Measurements from ENCODE around the gene SMOC1.

Gene SMOC1

GRCh38 chr14:70048313-70048654, 169.1 kb downstream of the SMOC1 start:
- H2AFZ ChIP-seq (ENCODE audit: low read depth, low read length): no peak overlapping the region
- no peak overlapping the region for H3K27ac ChIP-seq (ENCODE audit: low read length)
- no peak overlapping the region for H3K9ac ChIP-seq (ENCODE audit: low read length)
- H3K27me3 ChIP-seq (ENCODE audit: low read depth, low read length): peaks cover 9% of the 10 kb centered on the region
- H3K9me3 ChIP-seq (ENCODE audit: insufficient read depth, low read length): no peaks in the 10 kb centered on the region
- no peaks in the 10 kb centered on the region for H3K4me1 ChIP-seq (ENCODE audit: low read length)
- no peaks in the 10 kb centered on the region for H3K36me3 ChIP-seq (replicated peaks; ENCODE audit: low read depth, low read length)
- H3K79me2 ChIP-seq (ENCODE audit: low read length): no peaks in the 10 kb centered on the region
- no peak overlapping the region for H3K4me3 ChIP-seq (ENCODE audit: low read length)
- TF ChIP-seq EZH2phosphoT487 (IDR thresholded peaks at IDR 0.05; ENCODE audit: low read depth): no peak
- TF ChIP-seq, protein P1, sequence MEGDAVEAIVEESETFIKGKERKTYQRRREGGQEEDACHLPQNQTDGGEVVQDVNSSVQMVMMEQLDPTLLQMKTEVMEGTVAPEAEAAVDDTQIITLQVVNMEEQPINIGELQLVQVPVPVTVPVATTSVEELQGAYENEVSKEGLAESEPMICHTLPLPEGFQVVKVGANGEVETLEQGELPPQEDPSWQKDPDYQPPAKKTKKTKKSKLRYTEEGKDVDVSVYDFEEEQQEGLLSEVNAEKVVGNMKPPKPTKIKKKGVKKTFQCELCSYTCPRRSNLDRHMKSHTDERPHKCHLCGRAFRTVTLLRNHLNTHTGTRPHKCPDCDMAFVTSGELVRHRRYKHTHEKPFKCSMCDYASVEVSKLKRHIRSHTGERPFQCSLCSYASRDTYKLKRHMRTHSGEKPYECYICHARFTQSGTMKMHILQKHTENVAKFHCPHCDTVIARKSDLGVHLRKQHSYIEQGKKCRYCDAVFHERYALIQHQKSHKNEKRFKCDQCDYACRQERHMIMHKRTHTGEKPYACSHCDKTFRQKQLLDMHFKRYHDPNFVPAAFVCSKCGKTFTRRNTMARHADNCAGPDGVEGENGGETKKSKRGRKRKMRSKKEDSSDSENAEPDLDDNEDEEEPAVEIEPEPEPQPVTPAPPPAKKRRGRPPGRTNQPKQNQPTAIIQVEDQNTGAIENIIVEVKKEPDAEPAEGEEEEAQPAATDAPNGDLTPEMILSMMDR (IDR thresholded peaks at IDR 0.05; ENCODE audit: low read depth, low read length): no peak
- H4K20me1 ChIP-seq (ENCODE audit: insufficient read depth, low read length): no peaks in the 10 kb centered on the region
- H3K4me2 ChIP-seq (ENCODE audit: low read length): no peak overlapping the region

GRCh38 chr14:70049605-70050004, 170.4 kb downstream of the SMOC1 start:
- Histone ChIP-seq H3K27me3 (ENCODE audit: low read depth, low read length) (peaks cover 5% of the 10 kb centered on the region), H3K36me3 (replicated peaks; ENCODE audit: low read depth, low read length) (no peaks in the 10 kb centered on the region), H3K4me1 (ENCODE audit: low read length) (no peaks in the 10 kb centered on the region), H2AFZ (ENCODE audit: low read depth, low read length) (no peak overlapping the region), H3K4me2 (ENCODE audit: low read length) (no peak overlapping the region), H3K27ac (ENCODE audit: low read length) (no peak overlapping the region), H4K20me1 (ENCODE audit: insufficient read depth, low read length) (no peaks in the 10 kb centered on the region), H3K79me2 (ENCODE audit: low read length) (no peaks in the 10 kb centered on the region), H3K9me3 (ENCODE audit: insufficient read depth, low read length) (no peaks in the 10 kb centered on the region), H3K4me3 (ENCODE audit: low read length) (no peak overlapping the region), H3K9ac (ENCODE audit: low read length) (no peak overlapping the region)
- TF ChIP-seq EZH2phosphoT487 (IDR thresholded peaks at IDR 0.05; ENCODE audit: low read depth): no peak
- TF ChIP-seq, protein P1 (IDR thresholded peaks at IDR 0.05; ENCODE audit: low read depth, low read length): no peak

DNA sequence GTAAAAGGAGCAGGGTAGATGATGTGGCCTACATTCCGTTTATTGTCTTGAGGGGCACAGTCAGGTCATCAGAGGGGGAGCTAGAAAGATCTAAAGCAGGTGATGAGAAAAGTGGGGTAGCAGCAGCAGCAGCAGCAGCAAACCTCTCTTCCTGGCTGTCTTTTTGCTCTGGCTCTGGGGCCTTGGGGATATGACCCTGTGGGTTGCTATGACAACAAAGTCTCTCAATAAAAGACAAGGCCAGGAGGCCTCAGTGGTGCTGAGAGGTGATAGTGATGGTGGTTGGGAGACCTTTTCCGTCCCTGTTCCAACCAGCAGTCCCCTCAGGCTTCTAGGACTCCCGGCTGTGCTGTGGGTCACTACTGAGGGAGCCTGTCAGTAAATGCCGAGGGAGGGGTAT, 170.9 kb downstream of the SMOC1 start:
- no peaks in the 10 kb centered on the region for H4K20me1 ChIP-seq (ENCODE audit: insufficient read depth, low read length)
- H3K9me3 ChIP-seq (ENCODE audit: insufficient read depth, low read length): no peaks in the 10 kb centered on the region
- H3K36me3 ChIP-seq (replicated peaks; ENCODE audit: low read depth, low read length): no peaks in the 10 kb centered on the region
- TF ChIP-seq, protein P1 (IDR thresholded peaks at IDR 0.05; ENCODE audit: low read depth, low read length): no peak
- no peak for TF ChIP-seq EZH2phosphoT487 (IDR thresholded peaks at IDR 0.05; ENCODE audit: low read depth)
- H3K27ac ChIP-seq (ENCODE audit: low read length): no peak overlapping the region
- no peak overlapping the region for H3K9ac ChIP-seq (ENCODE audit: low read length)
- H2AFZ ChIP-seq (ENCODE audit: low read depth, low read length): no peak overlapping the region
- H3K4me3 ChIP-seq (ENCODE audit: low read length): no peak overlapping the region
- H3K4me1 ChIP-seq (ENCODE audit: low read length): no peaks in the 10 kb centered on the region
- H3K4me2 ChIP-seq (ENCODE audit: low read length): no peak overlapping the region
- peaks cover 5% of the 10 kb centered on the region; the same call in 1 of the 2 replicates for H3K27me3 ChIP-seq (ENCODE audit: low read depth, low read length)
- H3K79me2 ChIP-seq (ENCODE audit: low read length): no peaks in the 10 kb centered on the region

DNA sequence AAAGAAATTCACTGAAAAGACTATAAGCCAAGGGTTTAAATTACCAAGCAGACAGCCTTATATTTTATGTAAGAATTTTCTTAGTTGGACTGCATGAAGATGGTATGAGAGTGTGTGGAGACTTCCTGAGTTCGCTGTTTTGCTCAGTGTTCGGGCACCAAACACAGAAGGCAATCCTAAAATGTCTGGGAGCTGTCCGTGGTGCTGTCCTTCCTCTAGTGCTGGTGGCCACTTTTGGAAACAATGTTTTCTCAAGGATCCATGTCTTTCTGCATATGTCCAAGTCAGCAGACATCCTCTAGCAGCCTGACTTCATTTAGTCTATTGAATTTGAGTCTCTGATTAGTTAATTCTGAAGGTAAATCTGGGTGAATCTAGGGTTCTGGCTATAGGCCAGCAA, 173.8 kb downstream of the SMOC1 start:
- Histone ChIP-seq H3K36me3 (replicated peaks; ENCODE audit: low read depth, low read length) (no peaks in the 10 kb centered on the region), H3K4me3 (ENCODE audit: low read length) (no peak overlapping the region), H3K9me3 (ENCODE audit: insufficient read depth, low read length) (no peaks in the 10 kb centered on the region), H4K20me1 (ENCODE audit: insufficient read depth, low read length) (no peaks in the 10 kb centered on the region), H3K27ac (ENCODE audit: low read length) (no peak overlapping the region), H3K79me2 (ENCODE audit: low read length) (no peaks in the 10 kb centered on the region), H3K4me2 (ENCODE audit: low read length) (no peak overlapping the region), H2AFZ (ENCODE audit: low read depth, low read length) (no peak overlapping the region), H3K4me1 (ENCODE audit: low read length) (no peaks in the 10 kb centered on the region), H3K27me3 (ENCODE audit: low read depth, low read length) (peaks cover 26% of the 10 kb centered on the region), H3K9ac (ENCODE audit: low read length) (no peak overlapping the region)
- TF ChIP-seq, protein P1 (IDR thresholded peaks at IDR 0.05; ENCODE audit: low read depth, low read length): no peak
- TF ChIP-seq EZH2phosphoT487 (IDR thresholded peaks at IDR 0.05; ENCODE audit: low read depth): no peak
